Heart right ventricle (tissue), 16 donors: ENCODE results near the gene PARN. TPM values are rescaled to one million over a fixed set of nuclear protein-coding genes. Genes with fewer than 3 reads are reported as not detected.

Source experiments
- ATAC-seq, 8 donors: fragments of 200-7000 bp; cut with Tn5 transposase; one replicate each; pipeline ENCODE4 v1.9.1; 2020; ENCODE audit warnings: mild to moderate bottlenecking in 8 of 8, moderate library complexity in 8 of 8, moderate number of reproducible peaks in 1 of 8
- DNase-seq, 2 donors: peaks; one replicate each; pipeline ENCODE4 v3.0.0-alpha.2; 2020
- H3K27ac ChIP-seq, 10 donors: fragments of 200-600 bp; sonication (generic) in 2 of 10; one replicate each; pipeline versions ENCODE4 v1.5.0 to v1.8.0; 2020 to 2022; ENCODE audit warnings: mild to moderate bottlenecking in 3 of 10
- H3K27me3 ChIP-seq, 7 donors: fragments of 200-600 bp; one replicate each; pipeline ENCODE4 v1.8.0; 2021 to 2022; ENCODE audit warnings: mild to moderate bottlenecking in 2 of 7
- H3K36me3 ChIP-seq, 9 donors: fragments of 200-600 bp; sonication (generic) in 1 of 9; one replicate each; pipeline versions ENCODE4 v1.5.0 to v1.8.0; 2020 to 2022; ENCODE audit warnings: mild to moderate bottlenecking in 2 of 9
- H3K4me1 ChIP-seq, 9 donors: fragments of 200-600 bp; sonication (generic) in 1 of 9; one replicate each; pipeline versions ENCODE4 v1.5.0 to v1.8.0; 2020 to 2022; ENCODE audit warnings: mild to moderate bottlenecking in 4 of 9
- H3K4me3 ChIP-seq, 10 donors: fragments of 200-600 bp; sonication (generic) in 2 of 10; one replicate each; pipeline versions ENCODE4 v1.5.0 to v1.8.0; 2020 to 2022; ENCODE audit warnings: mild to moderate bottlenecking in 7 of 10, moderate library complexity in 2 of 10
- H3K9me3 ChIP-seq, 11 donors: fragments of 200-600 bp in 10 of 11; sonication (generic) in 2 of 11; one replicate each; pipeline versions ENCODE4 v1.5.0 to v1.8.0; 2013 to 2022; ENCODE audit warnings: mild to moderate bottlenecking in 2 of 11, control low read depth in 1 of 11, moderate library complexity in 1 of 11
- WGBS, 2 donors: extraction: QIAGEN DNeasy Blood & Tissue Kit; methylation state at CpG; one replicate each; pipeline ENCODE4 v1.1.7; 2013; ENCODE audit warnings: inconsistent platforms in 1 of 2; 5-methylcytosine and 5-hydroxymethylcytosine counted together
- intact Hi-C, 10 donors: fragments of 100-400 bp; cut with DNase I; formaldehyde crosslinking; loops; one replicate each; pipeline versions ENCODE4 v1.11.1 to v1.14.2; 2022
- polyA plus RNA-seq, 2 donors: library from polyadenylated mRNA; stranded (reverse); fragments of 200-250 nt; gene quantifications; one replicate each; pipeline ENCODE4 v1.2.3, GENCODE V29; 2013
- total RNA-seq, 10 donors: library from RNA; stranded (reverse); fragmentation: NEBNext Ultra II Directional in 3 of 10; extraction: Animal tissue kit (Norgen Biotek cat#: 25700) in 3 of 10; gene quantifications; one replicate each; pipeline versions ENCODE4 v1.2.1 to v1.2.4, GENCODE V29; 2021 to 2023
- TF ChIP-seq, protein P1 (sequence below), 9 donors: fragments of 200-600 bp; sonication (generic) in 2 of 9; IDR thresholded peaks; one replicate each; pipeline versions ENCODE4 v1.5.0 to v1.8.0; 2021 to 2022; ENCODE audit warnings: antibody characterized with exemption in 9 of 9, mild to moderate bottlenecking in 5 of 9, moderate library complexity in 1 of 9
- donor health status: Arrhythmogenic right ventricular cardiomyopathy.
- donor health status: ischemic (EF 13 %, LVEDD 7.1; RV severe dilation, severe dysfunction).
- donor health status: healthy with polysubstance abuse.
- donor health status: DM: no; HTN: yes; CAD: no.
- donor health status: DM: no; HTN: no; CAD: no.
- donor health status: ischemic (EF 25% LVEDD 6.9; RV normal size, moderate dysfunction).
- donor health status: ischemic (EF 25% LVEDD 5.7; RV mildly dilated, moderate dysfunction).
- donor health status: healthy.
- donor health status: DM: yes; HTN: yes; CAD: no.
- donor health status: Ischemic cardiomyopathy.
- donor health status: ischemic (EF 35%, LVEDD 5.7; RV mildly dilated, moderate dysfunction).
- donor health status: nonischemic (EF 11% LVEDD 7.7; RV severe dilation, severe dysfunction).
- donor health status: DM: yes; HTN: yes; CAD: no.
- donor health status: PGD.
- donor health status: ischemic (EF 29% LVEDD 5.4; RV normal size, mild dysfunction).
- donor health status: nonischemic (EF 23%, LVEDD 6.1; RV moderate dilation, normal function).

Gene PARN
- total and polyA plus RNA-seq, 12 donors: 7.0 to 25.3 (median 22.8) TPM

- Histone ChIP-seq H3K9me3 (no peaks in the 10 kb centered on the region), H3K27ac (peak overlapping the region; percentile 26 to 87 (median 78)), H3K4me1 (peaks cover 0 to 55% (median 44%) of the 10 kb centered on the region in 9 donors), H3K4me3 (no peak overlapping the region), H3K36me3 (no peaks in the 10 kb centered on the region), H3K27me3 (no peaks in the 10 kb centered on the region)
- TF ChIP-seq, protein P1, sequence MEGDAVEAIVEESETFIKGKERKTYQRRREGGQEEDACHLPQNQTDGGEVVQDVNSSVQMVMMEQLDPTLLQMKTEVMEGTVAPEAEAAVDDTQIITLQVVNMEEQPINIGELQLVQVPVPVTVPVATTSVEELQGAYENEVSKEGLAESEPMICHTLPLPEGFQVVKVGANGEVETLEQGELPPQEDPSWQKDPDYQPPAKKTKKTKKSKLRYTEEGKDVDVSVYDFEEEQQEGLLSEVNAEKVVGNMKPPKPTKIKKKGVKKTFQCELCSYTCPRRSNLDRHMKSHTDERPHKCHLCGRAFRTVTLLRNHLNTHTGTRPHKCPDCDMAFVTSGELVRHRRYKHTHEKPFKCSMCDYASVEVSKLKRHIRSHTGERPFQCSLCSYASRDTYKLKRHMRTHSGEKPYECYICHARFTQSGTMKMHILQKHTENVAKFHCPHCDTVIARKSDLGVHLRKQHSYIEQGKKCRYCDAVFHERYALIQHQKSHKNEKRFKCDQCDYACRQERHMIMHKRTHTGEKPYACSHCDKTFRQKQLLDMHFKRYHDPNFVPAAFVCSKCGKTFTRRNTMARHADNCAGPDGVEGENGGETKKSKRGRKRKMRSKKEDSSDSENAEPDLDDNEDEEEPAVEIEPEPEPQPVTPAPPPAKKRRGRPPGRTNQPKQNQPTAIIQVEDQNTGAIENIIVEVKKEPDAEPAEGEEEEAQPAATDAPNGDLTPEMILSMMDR (IDR thresholded peaks at IDR 0.05): no peak
- 31 to 38% methylated on average over 9 of the region's 9 CpGs for WGBS, 2 donors
- ATAC-seq (peak; percentile 89 to 95 (median 94)), DNase-seq (peak; percentile 83 to 84)
- intact Hi-C loops: no loop called here
These were observed 128.5 kb downstream of the PARN start for GRCh38 chr16:14501331-14502255.

- intact Hi-C loops: no loop called here
- no peaks in the 10 kb centered on the region for H3K27me3 ChIP-seq
- no peaks in the 10 kb centered on the region for H3K36me3 ChIP-seq
- no peak for DNase-seq
- no peaks in the 10 kb centered on the region for H3K9me3 ChIP-seq
- WGBS, 2 donors: 93 to 96% methylated on average over 2 of the region's 2 CpGs
- peak overlapping the region in 9 of 10 donors; percentile 43 to 87 (median 79) for H3K27ac ChIP-seq
- ATAC-seq: no peak
- no peak overlapping the region for H3K4me3 ChIP-seq
- TF ChIP-seq, protein P1 (IDR thresholded peaks at IDR 0.05): no peak
- H3K4me1 ChIP-seq: peaks cover 0 to 63% (median 48%) of the 10 kb centered on the region in 9 donors
These were observed 129.3 kb downstream of the PARN start for GRCh38 chr16:14500791-14501190.

DNA sequence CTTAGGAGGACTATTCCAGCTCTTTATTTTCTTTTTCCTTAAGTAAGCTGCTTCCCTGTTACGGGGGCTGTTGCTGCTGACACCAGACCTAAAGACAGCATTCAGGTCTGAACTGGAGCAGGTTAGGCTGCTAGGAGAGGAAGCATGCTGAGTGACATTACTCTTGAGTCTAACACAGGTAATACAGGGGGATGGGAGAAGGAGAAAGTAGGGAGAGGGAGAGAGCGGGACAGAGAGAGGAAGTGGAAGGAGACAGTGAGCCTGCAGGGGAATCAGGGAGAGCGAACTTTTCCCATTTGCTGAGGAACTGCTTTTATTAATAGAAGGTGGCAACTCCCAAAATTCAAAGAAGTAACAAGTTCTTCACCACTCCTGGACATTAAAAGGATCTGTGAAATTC is 130.9 kb downstream of the PARN start:
- Histone ChIP-seq H3K27me3 (no peaks in the 10 kb centered on the region), H3K4me1 (peaks cover 0 to 65% (median 45%) of the 10 kb centered on the region in 9 donors), H3K27ac (no peak overlapping the region), H3K4me3 (no peak overlapping the region), H3K9me3 (no peaks in the 10 kb centered on the region), H3K36me3 (no peaks in the 10 kb centered on the region)
- no peak for ATAC-seq
- TF ChIP-seq, protein P1 (IDR thresholded peaks at IDR 0.05): no peak
- WGBS, 2 donors: 91% methylated on average over 3 of the region's 3 CpGs
- intact Hi-C loops: loop anchor here in 1 of 10 donors (10.0 kb wide), 2 partner anchors 56 to 194 kb away; no protein-coding TSS in a partner anchor
- DNase-seq: no peak

- H3K36me3 ChIP-seq: no peaks in the 10 kb centered on the region
- no peaks in the 10 kb centered on the region for H3K27me3 ChIP-seq
- H3K4me3 ChIP-seq: no peak overlapping the region
- ATAC-seq (no peak), DNase-seq (no peak)
- TF ChIP-seq, protein P1 (IDR thresholded peaks at IDR 0.05): no peak
- peak overlapping the region; percentile 3 to 77 (median 39) for H3K27ac ChIP-seq
- intact Hi-C loops: loop anchor here in 1 of 10 donors (10.0 kb wide), 2 partner anchors 57 to 193 kb away; no protein-coding TSS in a partner anchor
- 62 to 72% methylated on average over 7 of the region's 7 CpGs for WGBS, 2 donors
- peaks cover 0 to 58% (median 42%) of the 10 kb centered on the region in 9 donors for H3K4me1 ChIP-seq
- no peaks in the 10 kb centered on the region for H3K9me3 ChIP-seq
These were observed 132.6 kb downstream of the PARN start for GRCh38 chr16:14497245-14498082.
